Mucosa of descending colon (tissue), 3 donors: ENCODE data around the gene LOXL1. TPM values are rescaled to one million over a fixed set of nuclear protein-coding genes. Genes with fewer than 3 reads are reported as not detected.

Experiments
- ATAC-seq: fragments of 200-7000 bp; cut with Tn5 transposase; one replicate; pipeline ENCODE4 v1.9.1; 2020; ENCODE audit warnings: mild to moderate bottlenecking, moderate library complexity
- DNase-seq, 3 donors: peaks; one replicate each; pipeline ENCODE4 v3.0.0-alpha.2; 2020
- H3K36me3 ChIP-seq: fragments of 200-600 bp; one replicate; pipeline ENCODE4 v1.8.0; 2021; ENCODE audit warnings: low read depth, mild to moderate bottlenecking
- H3K4me1 ChIP-seq: fragments of 200-600 bp; one replicate; pipeline ENCODE4 v1.8.0; 2021; ENCODE audit warnings: low read depth, mild to moderate bottlenecking
- H3K4me3 ChIP-seq: fragments of 200-600 bp; one replicate; pipeline ENCODE4 v1.8.0; 2021; ENCODE audit warnings: mild to moderate bottlenecking
- H3K9me3 ChIP-seq: fragments of 200-600 bp; one replicate; pipeline ENCODE4 v1.8.0; 2021; ENCODE audit warnings: mild to moderate bottlenecking
- CTCF ChIP-seq: fragments of 200-600 bp; IDR thresholded peaks from one replicate; pipeline ENCODE4 v1.8.0; 2022; ENCODE audit warnings: antibody characterized with exemption, mild to moderate bottlenecking
- intact Hi-C, 2 donors: fragments of 100-400 bp; cut with DNase I in 1 of 2; cut with micrococcal nuclease in 1 of 2; formaldehyde crosslinking; loops; one replicate each; pipeline versions ENCODE4 v1.11.0 to v1.11.1; 2022; cut with DNase I, micrococcal nuclease
- total RNA-seq, 3 donors: library from RNA; stranded (reverse); fragmentation: NEBNext Ultra II Directional in 2 of 3; extraction: Animal tissue kit (Norgen Biotek cat#: 25700) in 2 of 3; gene quantifications; one replicate each; pipeline versions ENCODE4 v1.2.1 to v1.2.4, GENCODE V29; 2021 to 2023
- donor health status: DM: no; HTN: no; CAD: no; lungs with moderate emphysema.
- donor health status: DM: no; HTN: no; CAD: no.
- donor health status: DM: no; HTN: yes; CAD: no.

Gene LOXL1
- total RNA-seq, 3 donors from 2014 or later: 0.87 to 7.9 (median 5.1) TPM

- Histone ChIP-seq H3K4me3 (no peak overlapping the region), H3K9me3 (no peaks in the 10 kb centered on the region), H3K36me3 (no peaks in the 10 kb centered on the region), H3K4me1 (no peaks in the 10 kb centered on the region)
- DNase-seq (no peak), ATAC-seq (no peak)
- intact Hi-C loops: no loop called here
- no peak for TF ChIP-seq CTCF
These were observed 42.1 kb upstream of the LOXL1 start for GRCh38 chr15:73884159-73884558.

- DNase-seq: no peak
- H3K4me3 ChIP-seq: no peak overlapping the region
- intact Hi-C loops: no loop called here
- H3K36me3 ChIP-seq: no peaks in the 10 kb centered on the region
- no peaks in the 10 kb centered on the region for H3K4me1 ChIP-seq
- TF ChIP-seq CTCF: no peak
- ATAC-seq: no peak
- H3K9me3 ChIP-seq: no peaks in the 10 kb centered on the region
These were observed 40.1 kb upstream of the LOXL1 start for GRCh38 chr15:73885954-73886700.

- intact Hi-C loops: no loop called here
- no peak for TF ChIP-seq CTCF
- no peaks in the 10 kb centered on the region for H3K9me3 ChIP-seq
- DNase-seq (no peak), ATAC-seq (no peak)
- no peaks in the 10 kb centered on the region for H3K4me1 ChIP-seq
- no peaks in the 10 kb centered on the region for H3K36me3 ChIP-seq
- no peak overlapping the region for H3K4me3 ChIP-seq
These were observed 39.4 kb upstream of the LOXL1 start for GRCh38 chr15:73886717-73887345.

- no peak for TF ChIP-seq CTCF
- Histone ChIP-seq H3K4me1 (no peaks in the 10 kb centered on the region), H3K36me3 (no peaks in the 10 kb centered on the region), H3K4me3 (no peak overlapping the region), H3K9me3 (no peaks in the 10 kb centered on the region)
- ATAC-seq (no peak), DNase-seq (no peak)
- intact Hi-C loops: no loop called here
These were observed 38.8 kb upstream of the LOXL1 start for GRCh38 chr15:73887481-73887880.

- Histone ChIP-seq H3K9me3 (no peaks in the 10 kb centered on the region), H3K4me3 (no peak overlapping the region), H3K4me1 (no peaks in the 10 kb centered on the region), H3K36me3 (no peaks in the 10 kb centered on the region)
- ATAC-seq (no peak), DNase-seq (no peak)
- intact Hi-C loops: no loop called here
- TF ChIP-seq CTCF: no peak
These were observed 37.8 kb upstream of the LOXL1 start for GRCh38 chr15:73888224-73889041.
